ENCODE data around the gene EYA4. TPM values are rescaled to one million over a fixed set of nuclear protein-coding genes. Genes with fewer than 3 reads are reported as not detected.

The EYA4 gene
- total RNA-seq, 1 experiment from 2014 or later, result 10.0 TPM

DNA sequence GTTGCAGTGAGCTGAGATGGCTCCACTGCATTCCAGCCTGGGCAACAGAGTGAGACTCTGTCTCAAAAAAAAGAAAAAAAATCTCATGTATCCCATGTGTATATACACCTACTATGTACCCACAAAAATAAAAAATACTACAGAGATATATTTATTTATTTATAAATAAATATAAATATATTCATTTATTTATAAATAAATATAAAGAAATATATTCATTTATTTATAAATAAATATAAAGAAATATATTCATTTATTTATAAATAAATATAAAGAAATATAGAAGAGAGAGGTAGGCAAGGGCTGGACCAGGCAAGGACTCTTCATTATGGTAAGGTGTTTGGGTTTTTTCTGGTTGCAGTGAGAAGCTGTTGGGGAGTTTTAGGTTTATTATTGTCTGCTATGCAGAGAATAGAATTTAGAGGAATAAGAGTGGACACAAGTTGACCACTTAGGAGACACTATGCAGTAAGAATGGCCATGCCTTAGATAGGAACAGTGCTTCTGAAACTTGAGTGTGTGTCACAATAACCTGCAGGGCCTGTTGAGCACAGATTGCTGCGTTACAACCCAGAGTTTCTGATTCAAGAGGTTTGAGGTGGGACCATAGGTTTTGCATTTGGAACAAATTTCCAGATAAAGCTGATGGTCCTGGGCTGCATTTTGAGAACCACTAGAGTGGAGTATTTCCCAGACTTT is 254.2 kb downstream of the EYA4 start:
- intact Hi-C loops (cut with micrococcal nuclease), result no loop called here
- Histone ChIP-seq H3K27me3 (ENCODE audit: low read length) (no peaks in the 10 kb centered on the region), H3K27ac (ENCODE audit: low read length) (no peak overlapping the region), H3K79me2 (ENCODE audit: low read length) (no peaks in the 10 kb centered on the region), H3K9me2 (replicated peaks; ENCODE audit: low read length) (no peaks in the 10 kb centered on the region), H2AFZ (ENCODE audit: low read length) (no peak overlapping the region), H4K20me1 (ENCODE audit: low read length) (no peaks in the 10 kb centered on the region), H3K4me1 (ENCODE audit: insufficient read depth, low read length) (no peaks in the 10 kb centered on the region), H3K36me3 (ENCODE audit: low read depth, low read length) (no peaks in the 10 kb centered on the region), H3K4me2 (ENCODE audit: low read length) (no peak overlapping the region), H3F3A (ENCODE audit: low read length, unreplicated experiment) (no peaks in the 10 kb centered on the region), H3K9ac (ENCODE audit: low read length) (no peak overlapping the region), H3K4me3 (ENCODE audit: low read length) (no peak overlapping the region), H3K9me3 (ENCODE audit: low read length) (no peaks in the 10 kb centered on the region)
- ATAC-seq, result no peak
- ChIA-PET POLR2A (ENCODE audit: unreplicated experiment) (no interaction called here), CTCF (interaction anchor here (0.6 kb wide), 1 partner anchor 602 kb away, joined by 4 read pairs; no protein-coding TSS in a partner anchor)
- TF ChIP-seq EZH2phosphoT487 (IDR thresholded peaks at IDR 0.05; ENCODE audit: borderline replicate concordance, low read length) (no peak), CTCF (conservative IDR thresholded peaks at IDR 0.05; ENCODE audit: low read depth, low read length) (no peak), EZH2 (IDR thresholded peaks at IDR 0.05; ENCODE audit: low read length, unreplicated experiment) (no peak)
- no peak for DNase-seq
- no TSS peak for BruUV-seq (replicated peaks)

- BruUV-seq (replicated peaks), result no TSS peak
- Histone ChIP-seq H3K4me1 (ENCODE audit: insufficient read depth, low read length) (0 out of 2 replicates have a peak, but pooled peaks cover 3% of the 10 kb centered on the region), H3K36me3 (ENCODE audit: low read depth, low read length) (no peaks in the 10 kb centered on the region), H3K27ac (ENCODE audit: low read length) (no peak overlapping the region), H3K9me2 (replicated peaks; ENCODE audit: low read length) (no peaks in the 10 kb centered on the region), H3K9ac (ENCODE audit: low read length) (no peak overlapping the region), H3F3A (ENCODE audit: low read length, unreplicated experiment) (no peaks in the 10 kb centered on the region), H3K27me3 (ENCODE audit: low read length) (no peaks in the 10 kb centered on the region), H2AFZ (ENCODE audit: low read length) (no peak overlapping the region), H3K9me3 (ENCODE audit: low read length) (no peaks in the 10 kb centered on the region), H3K79me2 (ENCODE audit: low read length) (no peaks in the 10 kb centered on the region), H4K20me1 (ENCODE audit: low read length) (no peaks in the 10 kb centered on the region), H3K4me3 (ENCODE audit: low read length) (no peak overlapping the region), H3K4me2 (ENCODE audit: low read length) (no peak overlapping the region)
- ATAC-seq, result no peak
- intact Hi-C loops (cut with micrococcal nuclease), result no loop called here
- TF ChIP-seq EZH2 (IDR thresholded peaks at IDR 0.05; ENCODE audit: low read length, unreplicated experiment) (no peak), EZH2phosphoT487 (IDR thresholded peaks at IDR 0.05; ENCODE audit: borderline replicate concordance, low read length) (no peak)
- ChIA-PET POLR2A (ENCODE audit: unreplicated experiment) (no interaction called here), CTCF (no interaction called here)
- no peak for DNase-seq
These were observed 258.5 kb downstream of the EYA4 start for GRCh38 chr6:133499662-133500061.

DNA sequence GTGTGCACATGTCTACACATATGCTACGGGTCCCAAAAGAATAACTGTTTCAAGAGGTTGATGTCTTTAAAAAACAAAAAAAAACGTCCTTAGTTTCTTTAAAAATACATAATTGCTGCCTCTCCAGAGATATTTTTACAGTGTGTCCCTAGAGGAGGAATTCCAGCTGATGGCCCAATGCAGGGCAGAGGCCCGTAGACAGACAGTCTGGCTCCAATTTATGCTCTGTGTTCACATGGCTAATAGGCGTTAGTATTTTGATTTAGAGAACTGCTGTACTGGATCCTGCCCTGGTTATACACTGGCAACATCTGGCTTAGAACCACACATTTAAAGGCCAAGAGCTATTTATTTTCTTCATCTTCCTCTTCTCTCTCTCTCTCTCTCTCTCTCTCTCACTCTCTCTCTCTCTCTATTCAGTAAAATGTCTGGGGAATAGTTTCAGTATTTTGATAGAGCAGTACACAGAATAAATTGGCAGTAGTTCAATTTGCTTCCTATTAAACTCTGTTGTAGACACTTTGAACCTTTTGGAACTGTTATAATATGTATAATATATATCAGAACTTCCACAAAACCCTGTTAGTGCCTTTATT is 260.6 kb downstream of the EYA4 start:
- no peak overlapping the region for H3K4me2 ChIP-seq (ENCODE audit: low read length)
- CTCF ChIA-PET, result no interaction called here
- H3K9me3 ChIP-seq (ENCODE audit: low read length), result no peaks in the 10 kb centered on the region
- POLR2A ChIA-PET (ENCODE audit: unreplicated experiment), result no interaction called here
- 0 out of 2 replicates have a peak, but pooled peaks cover 3% of the 10 kb centered on the region for H3K4me1 ChIP-seq (ENCODE audit: insufficient read depth, low read length)
- TF ChIP-seq CTCF (conservative IDR thresholded peaks at IDR 0.05; ENCODE audit: low read depth, low read length) (no peak), EZH2phosphoT487 (IDR thresholded peaks at IDR 0.05; ENCODE audit: borderline replicate concordance, low read length) (no peak), EZH2 (IDR thresholded peaks at IDR 0.05; ENCODE audit: low read length, unreplicated experiment) (no peak)
- intact Hi-C loops (cut with micrococcal nuclease), result no loop called here
- no peaks in the 10 kb centered on the region for H3K27me3 ChIP-seq (ENCODE audit: low read length)
- H3K9ac ChIP-seq (ENCODE audit: low read length), result no peak overlapping the region
- no peaks in the 10 kb centered on the region for H3K79me2 ChIP-seq (ENCODE audit: low read length)
- DNase-seq, result no peak
- no peaks in the 10 kb centered on the region for H3K36me3 ChIP-seq (ENCODE audit: low read depth, low read length)
- no peak for ATAC-seq
- H3F3A ChIP-seq (ENCODE audit: low read length, unreplicated experiment), result no peaks in the 10 kb centered on the region
- BruUV-seq (replicated peaks), result no TSS peak
- H2AFZ ChIP-seq (ENCODE audit: low read length), result no peak overlapping the region
- no peaks in the 10 kb centered on the region for H4K20me1 ChIP-seq (ENCODE audit: low read length)
- H3K27ac ChIP-seq (ENCODE audit: low read length), result no peak overlapping the region
- H3K9me2 ChIP-seq (replicated peaks; ENCODE audit: low read length), result no peaks in the 10 kb centered on the region
- no peak overlapping the region for H3K4me3 ChIP-seq (ENCODE audit: low read length)

Measured in PC-3 (cell line).